HTR-8/SVneo (cell line): Measurements from ENCODE around the gene CATSPER1.
A peak's percentile ranks its signal among the peaks of the same experiment; 100 is the strongest.

Source experiments
- DNase-seq: peaks from one replicate; pipeline ENCODE4 v3.0.0; 2011; ENCODE audit warnings: low spot score, mixed read lengths; ENCODE audit not compliant: insufficient read length
- FAIRE-seq: peaks from 2 replicates; lab custom pipeline; 2011; peaks lifted over from hg19 to GRCh38; lab: Jason Lieb, UNC

CATSPER1 gene

DNA sequence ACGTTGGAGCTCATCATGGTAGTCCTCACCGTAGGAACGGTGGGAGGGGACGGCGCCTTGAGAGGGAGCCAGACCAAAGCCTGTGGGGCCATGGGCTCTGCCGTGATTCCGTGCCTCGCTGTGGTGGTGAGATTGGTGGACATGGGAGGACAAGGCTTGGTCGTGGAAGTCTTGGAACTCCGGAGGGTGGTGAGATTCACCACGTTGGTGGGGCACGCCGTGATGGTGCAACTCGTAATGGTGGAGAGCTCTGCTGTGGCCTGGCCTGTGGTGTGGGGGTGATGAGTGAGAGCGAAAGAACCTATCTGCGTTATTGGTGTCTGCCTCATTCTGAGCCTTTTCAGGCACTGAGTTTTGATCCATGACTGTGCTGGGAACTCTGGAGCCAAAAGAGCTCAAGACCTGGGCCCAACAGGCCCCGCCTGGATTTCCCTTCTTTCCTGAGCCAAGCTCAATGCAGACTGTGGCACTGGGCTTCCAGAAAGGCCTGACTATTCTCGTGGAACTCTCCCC, at the start of gene CATSPER1:
Gene CATSPER1 (minus strand): TSS at position 463 of the 513 bp plus-strand sequence. CDS start 100 bp downstream, at position 363.
- FAIRE-seq, result peak; percentile 86

DNA sequence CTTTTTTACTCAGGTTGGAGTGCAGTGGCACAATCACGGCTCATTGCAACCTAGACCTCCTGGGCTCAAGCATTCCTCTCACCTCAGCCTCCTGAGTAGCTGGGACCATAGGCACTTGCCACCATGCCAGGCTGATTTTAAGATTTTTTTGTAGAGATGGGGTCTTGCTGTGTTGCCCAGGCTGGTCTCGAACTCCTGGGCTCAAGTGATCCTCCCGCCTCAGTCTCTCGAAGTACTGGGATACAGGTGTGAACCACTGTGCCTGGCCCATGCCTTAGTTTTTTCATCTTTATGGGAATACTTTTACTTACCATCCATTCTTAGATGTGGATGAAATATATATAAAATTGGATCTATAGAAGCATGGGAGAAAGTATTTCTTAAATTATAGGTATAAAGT, 49.0 kb upstream of the CATSPER1 start:
- FAIRE-seq, result no peak

More for the DNA sequence above, at the start of gene CATSPER1:
- no peak for DNase-seq

DNA sequence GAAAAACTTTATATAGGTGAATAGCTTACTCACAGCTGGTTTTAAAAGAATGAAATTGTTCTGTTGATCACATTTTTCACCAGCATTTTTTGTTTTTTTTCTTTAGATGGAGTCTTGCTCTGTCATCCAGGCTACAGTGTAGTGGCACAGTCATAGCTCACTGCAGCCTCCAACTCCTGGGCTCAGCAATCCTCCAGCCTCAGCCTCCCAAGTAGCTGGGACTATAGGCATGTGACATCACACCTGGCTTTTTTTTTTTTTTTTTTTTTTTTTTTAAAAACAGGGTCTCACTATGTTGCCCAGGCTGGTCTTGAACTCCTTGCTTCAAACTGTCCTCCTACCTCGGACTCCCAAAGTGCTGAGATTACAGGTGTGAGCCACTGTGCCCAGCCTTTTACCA, 47.4 kb upstream of the CATSPER1 start:
- FAIRE-seq (no peak), DNase-seq (no peak)

More for the DNA sequence above, 49.0 kb upstream of the CATSPER1 start:
- DNase-seq, result no peak

DNA sequence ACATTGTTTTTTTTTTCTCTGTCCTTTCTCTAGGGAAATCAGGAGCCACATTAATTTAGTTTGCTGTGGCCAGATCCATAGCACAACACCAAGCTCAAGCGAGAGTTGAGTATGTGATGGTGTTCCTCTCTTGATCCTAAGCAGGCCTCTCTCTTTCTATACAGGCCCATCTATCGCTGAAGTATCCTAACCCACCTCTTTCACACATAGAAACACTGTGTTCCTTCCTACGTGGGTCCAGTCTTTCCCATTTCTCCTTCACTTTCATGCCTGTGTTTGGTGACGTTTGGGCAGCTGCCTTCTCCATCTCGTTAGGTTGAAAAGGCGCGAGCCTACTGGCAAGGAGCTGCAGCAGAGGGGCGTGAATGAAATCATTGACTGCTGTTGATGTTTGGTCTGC, 46.2 kb upstream of the CATSPER1 start:
- FAIRE-seq (no peak), DNase-seq (no peak)

DNA sequence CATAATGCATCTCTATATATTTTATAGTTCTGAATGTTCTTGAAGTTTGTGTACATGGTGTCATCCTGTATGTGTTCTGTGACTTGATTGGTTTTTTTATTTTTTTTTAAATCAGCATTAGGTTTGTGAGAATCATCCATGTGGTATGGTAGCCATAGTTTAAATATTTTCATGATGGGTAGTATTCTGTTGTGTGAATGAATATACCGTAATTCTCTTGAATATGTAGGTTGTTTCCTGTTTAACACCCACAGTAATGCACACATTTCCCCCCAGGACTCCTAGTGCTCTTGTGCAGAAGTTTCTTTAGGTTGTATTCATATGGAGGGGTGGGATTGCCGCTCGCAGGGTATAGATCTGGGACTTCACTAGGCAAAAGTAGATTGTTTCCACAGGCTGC, 45.8 kb upstream of the CATSPER1 start:
- FAIRE-seq (no peak), DNase-seq (no peak)

DNA sequence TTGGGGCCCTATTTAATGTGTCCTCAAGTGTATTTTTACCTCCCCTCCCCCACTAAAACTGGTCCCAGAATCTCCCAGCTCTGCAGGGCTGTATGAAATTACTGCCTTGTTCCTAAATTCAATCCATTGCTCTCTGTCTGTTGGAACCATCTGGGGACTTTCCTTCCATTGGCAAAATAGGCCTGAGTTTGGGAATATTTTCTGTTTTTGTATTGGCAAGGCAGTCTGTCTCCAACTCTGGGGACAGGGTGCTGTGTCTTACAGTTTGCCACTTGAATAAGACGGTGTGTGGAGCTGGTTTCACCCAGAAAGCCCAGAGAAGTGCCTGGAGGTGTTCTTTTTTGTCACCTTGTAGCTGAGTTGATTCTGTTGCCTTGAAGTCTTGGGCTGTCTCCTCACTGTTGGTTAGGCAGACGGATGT, 45.1 kb upstream of the CATSPER1 start:
- no peak for DNase-seq
- no peak for FAIRE-seq

DNA sequence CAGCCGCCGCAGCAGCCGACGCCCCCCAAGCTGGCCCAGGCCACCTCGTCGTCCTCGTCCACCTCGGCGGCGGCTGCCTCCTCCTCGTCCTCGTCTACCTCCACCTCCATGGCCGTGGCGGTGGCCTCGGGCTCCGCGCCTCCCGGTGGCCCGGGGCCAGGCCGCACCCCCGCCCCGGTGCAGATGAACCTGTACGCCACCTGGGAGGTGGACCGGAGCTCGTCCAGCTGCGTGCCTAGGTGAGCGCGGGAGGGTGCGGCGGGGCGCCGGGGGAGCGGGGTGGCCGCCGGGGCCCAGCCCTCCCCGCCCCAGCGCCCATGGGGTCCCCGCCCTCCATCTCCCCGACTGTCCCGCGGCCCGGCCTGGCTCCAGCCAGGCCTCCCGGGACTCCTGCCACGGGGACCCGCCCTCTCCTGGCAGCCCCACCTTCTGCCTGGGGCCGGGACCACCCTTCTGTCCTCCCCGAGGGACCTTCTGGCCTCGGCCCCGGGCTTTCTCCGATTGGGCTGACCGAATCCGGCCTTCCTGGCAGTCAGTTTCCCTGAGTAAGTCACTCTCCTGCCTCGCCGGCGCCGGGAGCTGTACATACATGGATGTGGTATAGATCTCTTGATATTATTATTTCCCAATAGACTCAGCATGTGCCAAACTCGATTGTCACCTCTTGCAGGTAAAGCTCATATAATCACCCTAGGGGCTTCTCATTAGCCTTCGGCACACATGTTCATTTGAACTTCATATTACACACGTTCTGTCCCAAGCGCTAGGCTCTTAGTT, 44.5 kb upstream of the CATSPER1 start:
- peak; percentile 16 for FAIRE-seq
- DNase-seq, result no peak

DNA sequence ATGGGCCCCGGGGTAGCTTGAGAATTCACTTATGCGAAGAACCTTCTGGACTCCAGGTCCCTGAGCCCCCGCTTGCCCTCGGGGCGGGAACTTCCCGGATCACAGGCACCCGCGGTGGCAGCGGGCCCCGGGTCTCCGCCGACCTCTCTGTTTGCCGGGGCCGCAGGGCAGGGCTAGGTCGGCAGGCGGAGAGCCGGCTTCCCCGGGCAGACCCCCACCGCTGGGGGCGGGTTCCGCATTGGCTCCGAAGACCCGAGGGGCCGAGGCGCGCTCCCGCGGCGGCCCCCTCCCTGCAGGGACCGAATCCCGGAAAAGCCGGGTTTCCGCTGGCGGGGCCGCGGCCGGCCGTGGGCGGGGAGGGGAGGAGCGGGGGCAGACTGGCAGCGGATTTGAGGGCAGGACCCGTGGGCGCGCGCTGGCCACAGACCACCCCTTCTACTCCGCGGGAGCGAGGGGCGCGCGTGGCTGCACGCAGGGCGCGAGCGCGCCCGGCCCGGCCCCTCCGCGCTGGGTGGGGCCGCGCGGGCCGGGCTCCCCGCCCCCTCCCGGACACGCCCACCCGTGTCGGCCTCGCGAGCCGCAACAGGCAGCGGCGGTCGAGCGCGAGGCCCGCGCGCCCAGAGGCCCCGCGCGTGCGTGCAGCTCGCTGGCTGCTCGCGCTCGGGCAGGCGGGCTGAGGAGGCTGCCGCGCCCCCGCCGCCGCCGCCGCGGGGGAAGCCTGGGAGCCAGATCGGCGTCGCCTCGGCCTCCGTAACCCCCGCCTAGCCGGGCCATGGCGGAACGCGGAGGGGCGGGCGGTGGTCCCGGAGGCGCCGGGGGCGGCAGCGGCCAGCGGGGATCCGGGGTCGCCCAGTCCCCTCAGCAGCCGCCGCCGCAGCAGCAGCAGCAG, 43.7 kb upstream of the CATSPER1 start, which contains the start of gene PACS1:
Gene PACS1 (plus strand): TSS at position 558 of the 889 bp plus-strand sequence. CDS start 215 bp downstream, at position 773.
- FAIRE-seq (peak; percentile 97), DNase-seq (peak; percentile 81)

DNA sequence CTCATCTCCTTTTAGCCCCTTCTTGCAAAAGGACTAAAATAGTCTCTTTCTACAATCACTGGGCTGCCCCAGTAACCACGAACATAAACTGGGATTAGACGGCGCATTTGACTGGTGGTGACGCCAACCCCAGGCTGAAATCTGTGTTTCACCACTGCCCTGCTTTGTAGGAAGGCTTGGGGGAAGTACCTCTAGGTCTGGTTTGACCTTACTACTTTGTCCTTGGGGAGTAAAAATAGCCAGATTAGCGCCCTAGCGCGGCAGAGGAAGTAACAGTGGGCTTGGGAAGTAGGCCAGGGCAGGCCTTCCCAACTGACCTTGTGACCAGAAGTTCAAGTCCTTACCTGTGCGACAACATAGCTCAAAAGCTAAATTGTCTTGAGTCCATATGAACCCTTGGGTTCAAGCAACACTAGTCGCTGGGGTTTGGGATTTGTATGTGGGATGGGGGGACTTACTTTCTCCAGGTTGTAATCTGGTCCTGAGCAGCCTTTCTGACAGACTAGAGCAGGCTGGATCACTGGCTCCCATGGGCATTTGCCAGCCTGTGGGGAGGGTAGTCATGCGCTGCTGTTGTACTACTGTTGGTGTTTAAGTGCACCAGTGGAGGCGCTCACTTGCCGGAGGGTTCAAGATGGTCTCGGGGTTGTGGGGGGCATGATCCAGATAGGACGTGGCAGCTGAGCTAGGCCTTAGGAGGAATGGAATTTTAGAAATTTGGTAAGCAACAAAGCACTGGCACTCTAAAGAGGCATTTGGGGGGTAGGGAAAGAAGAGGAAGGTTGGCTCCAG, 42.8 kb upstream of the CATSPER1 start:
- DNase-seq (no peak), FAIRE-seq (peak; percentile 72)

DNA sequence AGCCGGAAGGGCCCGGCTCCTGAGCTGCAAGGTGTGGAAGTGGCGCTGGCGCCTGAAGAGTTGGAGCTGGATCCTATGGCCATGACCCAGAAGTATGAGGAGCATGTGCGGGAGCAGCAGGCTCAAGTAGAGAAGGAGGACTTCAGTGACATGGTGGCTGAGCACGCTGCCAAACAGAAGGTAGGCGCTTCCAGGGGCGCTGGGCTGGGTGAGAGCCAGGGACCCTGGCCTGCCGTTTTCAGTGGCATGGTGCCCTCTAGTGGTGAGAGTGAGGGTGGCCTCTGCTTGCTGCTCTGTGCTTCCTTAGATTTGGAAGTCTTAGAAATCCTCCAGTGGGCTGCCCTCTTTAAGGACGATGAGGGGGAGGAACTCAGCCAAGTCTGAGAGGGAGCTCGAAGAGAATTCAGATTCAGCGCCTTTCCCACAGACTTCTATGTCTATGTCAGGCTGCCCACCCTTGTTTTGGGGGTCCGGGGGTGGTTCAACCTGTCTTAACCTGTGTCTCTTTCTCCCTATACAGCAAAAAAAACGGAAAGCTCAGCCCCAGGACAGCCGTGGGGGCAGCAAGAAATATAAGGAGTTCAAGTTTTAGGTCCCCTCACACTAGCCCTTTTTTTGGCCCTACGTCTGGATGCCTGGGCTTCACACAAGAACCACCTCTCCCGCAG, 42.0 kb upstream of the CATSPER1 start:
- DNase-seq (peak; percentile 94), FAIRE-seq (peak; percentile 83)

DNA sequence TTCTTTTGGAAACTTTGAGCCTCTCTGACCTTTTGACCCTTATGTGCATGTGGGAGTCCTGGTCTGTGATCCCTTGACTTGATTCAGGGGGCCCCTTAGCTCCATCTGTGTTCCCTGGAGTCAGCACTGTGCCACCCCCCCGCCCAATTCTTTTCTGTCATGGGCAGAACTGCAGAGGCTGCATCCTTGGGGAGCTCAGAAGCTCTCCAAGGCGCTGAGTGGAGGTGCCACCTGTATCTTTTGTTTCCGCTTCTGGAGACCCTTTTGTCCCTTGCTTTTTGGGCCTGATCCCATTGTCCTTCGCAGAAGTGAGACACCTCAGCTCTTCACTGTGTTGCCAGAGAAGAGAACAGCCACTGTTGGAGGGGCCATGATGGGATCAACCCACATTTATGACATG, 41.4 kb upstream of the CATSPER1 start:
- FAIRE-seq, result no peak
- DNase-seq, result no peak

DNA sequence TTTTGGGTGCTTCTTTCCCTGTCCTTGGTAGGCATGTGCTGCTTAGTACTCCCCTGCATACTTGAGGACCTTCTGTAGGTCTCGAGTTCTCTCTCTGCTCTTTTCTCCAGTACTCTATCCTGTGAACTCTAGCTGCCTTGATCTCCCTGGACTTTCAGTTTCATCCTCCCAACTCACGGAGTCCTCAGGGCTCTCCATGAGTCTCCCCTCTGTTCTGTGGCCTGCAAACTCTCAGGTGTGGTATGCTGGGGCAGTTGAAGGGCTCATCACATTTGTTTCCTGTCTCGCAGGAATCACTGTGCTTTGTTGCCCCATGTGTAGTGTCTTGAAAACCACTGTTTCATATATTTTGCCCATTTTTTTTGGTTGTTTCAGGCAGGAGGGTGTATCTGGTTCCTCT, 40.5 kb upstream of the CATSPER1 start:
- FAIRE-seq, result no peak

DNA sequence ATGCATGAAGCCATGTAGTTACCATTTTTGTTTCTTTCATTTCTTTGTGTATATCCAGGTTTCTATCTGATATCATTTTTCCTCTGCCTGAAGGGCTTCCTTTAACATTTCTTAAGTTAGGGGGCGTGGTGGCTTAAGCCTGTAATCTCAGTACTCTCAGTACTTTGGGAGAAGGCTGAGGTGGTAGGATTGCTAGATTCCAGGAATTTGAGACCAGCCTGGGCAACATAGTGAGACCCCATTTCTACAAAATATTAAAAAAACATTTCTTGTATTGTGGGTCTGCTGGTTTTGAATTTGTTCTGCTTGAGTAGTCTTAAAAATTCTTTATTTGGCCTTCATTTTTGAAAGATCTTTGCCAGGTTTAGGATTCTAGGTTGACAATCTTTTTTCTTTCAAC, 38.3 kb upstream of the CATSPER1 start:
- no peak for DNase-seq
- FAIRE-seq, result no peak

More for the DNA sequence above, 40.5 kb upstream of the CATSPER1 start:
- DNase-seq, result no peak

DNA sequence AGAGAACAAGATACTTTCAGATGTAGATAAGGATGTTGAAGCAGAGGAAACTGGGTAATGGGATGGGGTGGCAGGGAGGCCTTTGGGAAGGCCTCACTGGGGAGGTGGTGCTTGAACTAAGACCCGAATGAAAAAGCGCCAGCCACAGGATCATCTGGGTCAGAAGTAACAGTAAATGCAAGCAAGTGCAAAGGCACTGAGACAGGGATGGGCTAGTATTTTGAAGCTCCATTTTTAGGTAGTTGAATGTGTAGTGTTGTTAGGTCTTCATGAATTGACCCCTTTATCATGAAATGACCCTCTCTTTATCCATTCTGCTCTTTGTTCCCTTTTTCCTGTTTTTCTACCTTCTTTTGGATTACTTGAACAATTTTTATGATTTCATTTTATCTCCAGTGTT, 37.6 kb upstream of the CATSPER1 start:
- FAIRE-seq (no peak), DNase-seq (no peak)

DNA sequence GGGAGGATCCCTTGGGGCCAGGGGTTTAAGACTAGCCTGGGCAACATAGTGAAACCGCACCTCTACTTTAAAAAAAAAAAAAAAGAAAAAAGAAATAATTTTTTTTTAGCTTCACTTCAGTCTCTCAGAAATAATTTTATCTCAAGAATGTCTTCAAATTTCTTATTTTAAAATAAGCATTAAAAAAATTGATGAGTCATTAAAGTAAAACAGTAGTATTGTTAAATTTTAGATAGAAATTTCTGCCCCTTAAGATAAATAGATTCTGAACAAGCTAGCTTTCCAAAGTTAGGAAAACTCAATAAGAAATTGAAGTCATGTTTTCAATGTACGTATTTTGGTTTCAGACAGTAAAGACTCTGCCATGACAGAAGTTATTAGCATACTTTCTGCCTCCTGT, 36.1 kb upstream of the CATSPER1 start:
- FAIRE-seq, result no peak
- no peak for DNase-seq

DNA sequence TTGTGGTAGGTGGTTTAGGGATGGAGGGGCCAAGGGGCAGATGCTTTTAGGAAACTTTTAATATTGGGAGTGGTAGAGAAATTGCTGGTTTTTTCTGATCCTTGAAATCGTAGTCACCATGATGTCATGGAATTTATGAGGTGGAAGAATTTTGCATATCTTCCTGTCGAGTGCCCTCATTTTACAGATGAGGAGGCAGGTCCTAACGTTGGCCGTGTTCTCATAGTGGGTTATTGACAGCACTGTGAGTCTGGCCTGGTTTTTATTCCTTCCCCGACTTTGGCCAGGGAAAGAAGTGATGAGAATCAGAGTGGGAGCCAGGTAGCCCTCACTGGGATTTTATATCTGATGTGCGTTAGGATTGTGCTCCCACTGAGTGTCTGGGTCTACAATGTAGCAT, 35.0 kb upstream of the CATSPER1 start:
- no peak for FAIRE-seq
- DNase-seq, result no peak

DNA sequence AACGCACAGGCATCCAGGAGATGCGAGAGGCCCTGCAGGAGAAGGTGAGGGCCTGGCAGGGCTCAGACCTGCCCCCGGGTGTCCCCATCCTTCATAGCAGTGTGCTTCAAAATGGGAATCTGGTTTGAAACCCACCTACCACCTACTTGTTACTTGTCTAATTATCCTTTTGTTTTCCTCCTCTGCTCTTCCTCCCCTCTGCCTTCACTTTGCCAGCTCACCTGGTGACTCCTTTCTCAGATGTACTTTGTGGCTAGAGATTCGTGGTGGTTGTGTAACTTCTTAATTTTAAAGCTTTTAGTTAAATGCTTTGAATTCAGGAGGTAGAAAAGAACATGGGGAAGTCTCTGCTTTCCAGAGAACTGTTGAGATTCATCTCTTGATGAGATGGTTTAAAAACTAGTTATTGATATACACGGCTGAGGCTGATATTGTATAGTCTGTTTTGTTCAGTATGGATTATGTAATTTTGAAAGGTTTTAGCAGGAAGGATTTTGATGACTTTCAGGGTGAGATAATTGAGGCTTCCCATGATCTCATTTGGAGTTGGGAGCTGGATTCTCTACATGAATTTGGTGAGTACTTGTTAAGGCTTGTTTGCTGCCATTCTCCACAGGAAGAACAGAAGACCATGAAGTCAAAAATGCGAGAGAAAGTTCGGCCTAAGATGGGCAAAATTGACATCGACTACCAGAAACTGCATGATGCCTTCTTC, 33.8 kb upstream of the CATSPER1 start:
- DNase-seq (no peak), FAIRE-seq (no peak)

DNA sequence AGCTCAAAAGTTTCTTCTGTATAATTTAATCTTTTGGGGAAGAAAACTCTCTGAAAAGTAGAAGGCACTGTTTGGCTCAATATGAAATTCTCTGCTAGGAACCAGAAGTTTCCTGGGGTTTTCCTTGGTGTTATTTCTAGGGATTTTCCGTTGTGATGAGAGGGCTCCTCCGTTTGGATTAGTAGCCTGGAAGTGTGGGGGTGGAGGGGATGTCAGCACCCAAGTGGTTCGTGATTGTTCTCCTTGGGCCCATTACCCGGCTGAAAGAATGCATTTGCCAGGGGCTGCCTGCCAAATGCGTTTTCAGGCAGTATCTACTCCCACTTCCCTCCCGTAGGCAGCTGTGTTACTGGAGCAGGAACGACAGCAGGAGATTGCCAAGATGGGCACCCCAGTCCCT, 30.2 kb upstream of the CATSPER1 start:
- no peak for FAIRE-seq
- DNase-seq, result no peak

DNA sequence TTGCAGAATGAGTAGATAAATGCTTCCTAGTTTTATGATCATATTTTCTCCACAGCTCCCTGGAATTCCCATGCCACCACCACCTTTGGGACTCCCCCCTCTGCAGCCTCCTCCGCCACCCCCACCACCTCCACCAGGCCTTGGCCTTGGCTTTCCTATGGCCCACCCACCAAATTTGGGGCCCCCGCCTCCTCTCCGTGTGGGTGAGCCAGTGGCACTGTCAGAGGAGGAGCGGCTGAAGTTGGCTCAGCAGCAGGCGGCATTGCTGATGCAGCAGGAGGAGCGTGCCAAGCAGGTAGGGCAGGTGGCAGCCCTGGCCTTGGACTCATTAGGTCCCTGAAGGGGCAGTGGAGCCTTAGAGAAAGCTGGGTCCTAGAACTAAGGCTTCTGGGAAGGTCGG, 28.7 kb upstream of the CATSPER1 start:
- FAIRE-seq, result no peak
- no peak for DNase-seq
